Fibroblast of lung (primary cell): ENCODE data around the gene SH3GL1. TPM values are rescaled to one million over a fixed set of nuclear protein-coding genes. Genes with fewer than 3 reads are reported as not detected.

ENCODE experiments used
- DNase-seq, 2 donors: peaks; one replicate each; pipeline versions ENCODE4 v3.0.0 to v3.0.0-alpha.2; 2010; ENCODE audit warnings: low read depth in 2 of 2
- H2AFZ ChIP-seq: 2 replicates; pipeline ENCODE4 v1.5.1; 2012; ENCODE audit warnings: low read length, control low read depth, inconsistent platforms
- H3K27ac ChIP-seq: 2 replicates; pipeline ENCODE4 v1.5.1; 2011; ENCODE audit warnings: low read length, control low read depth; ENCODE audit not compliant: insufficient read depth
- H3K27me3 ChIP-seq: 2 replicates; pipeline ENCODE4 v1.5.1; 2011; ENCODE audit warnings: mild to moderate bottlenecking, low read length; ENCODE audit not compliant: control insufficient read depth, insufficient read depth
- H3K36me3 ChIP-seq: 2 replicates; pipeline ENCODE4 v1.5.1; 2011; ENCODE audit warnings: low read length; ENCODE audit not compliant: control insufficient read depth, insufficient read depth
- H3K4me1 ChIP-seq: 2 replicates; pipeline ENCODE4 v1.5.1; 2011; ENCODE audit warnings: low read length; ENCODE audit not compliant: control insufficient read depth, insufficient read depth; ENCODE audit errors: extremely low read depth
- H3K4me2 ChIP-seq: 2 replicates; pipeline ENCODE4 v1.5.1; 2011; ENCODE audit warnings: low read length, control low read depth; ENCODE audit not compliant: insufficient read depth; ENCODE audit errors: extremely low read depth
- H3K4me3 ChIP-seq, 4 experiments: fragments of 200-600 bp in 1 of 4; sonication (generic) in 1 of 4; replicated peaks in 1 of 4; 2 replicates each; pipeline ENCODE4 v1.5.1; 2011 to 2016; ENCODE audit warnings: low read length in 4 of 4, low read depth in 3 of 4, mild to moderate bottlenecking in 3 of 4, control low read depth in 2 of 4, inconsistent platforms in 1 of 4, mixed read lengths in 1 of 4; ENCODE audit not compliant: insufficient read depth in 1 of 4; ENCODE audit errors: control extremely low read depth in 1 of 4
- H3K79me2 ChIP-seq: 2 replicates; pipeline ENCODE4 v1.5.1; 2012; ENCODE audit warnings: mild to moderate bottlenecking, low read length, inconsistent platforms; ENCODE audit not compliant: control insufficient read depth, insufficient read depth
- H3K9ac ChIP-seq: 2 replicates; pipeline ENCODE4 v1.5.1; 2011; ENCODE audit warnings: mild to moderate bottlenecking, low read length, control low read depth; ENCODE audit not compliant: insufficient read depth
- H3K9me3 ChIP-seq: 2 replicates; pipeline ENCODE4 v1.5.1; 2012; ENCODE audit warnings: low read depth, low read length; ENCODE audit not compliant: control insufficient read depth, insufficient read depth
- H4K20me1 ChIP-seq: 2 replicates; pipeline ENCODE4 v1.5.1; 2011; ENCODE audit warnings: low read length; ENCODE audit not compliant: control insufficient read depth, insufficient read depth; ENCODE audit errors: extremely low read depth
- CTCF ChIP-seq, 2 donors: IDR thresholded peaks in 1 of 2; conservative IDR thresholded peaks in 1 of 2; 1 replicate in 1 of 2; 2 replicates in 1 of 2; pipeline ENCODE4 v1.5.1; 2011 to 2012; ENCODE audit warnings: low read length in 2 of 2, control low read depth in 1 of 2, inconsistent platforms in 1 of 2, low read depth in 1 of 2, mild to moderate bottlenecking in 1 of 2
- EZH2 ChIP-seq: IDR thresholded peaks from 2 replicates; pipeline ENCODE4 v1.5.1; 2012; ENCODE audit warnings: low read length, control low read depth, mild to moderate bottlenecking; ENCODE audit errors: missing control alignments
- polyA plus RNA-seq, 2 donors: library from polyadenylated mRNA; depleted of rRNA in 1 of 2; stranded (reverse) in 1 of 2; unstranded in 1 of 2; fragments of >200 nt; gene quantifications; 2 replicates each; pipeline ENCODE4 v1.2.1, GENCODE V29; 2011 to 2012; ENCODE audit warnings: missing spikeins in 1 of 2
- total RNA-seq: library from RNA; depleted of rRNA; stranded (reverse); fragments of >200 nt; gene quantifications from 2 replicates; pipeline ENCODE4 v1.2.1, GENCODE V29; 2014

The SH3GL1 gene
- total and polyA plus RNA-seq, 2 donors (not counting 1 experiment from before 2014, with no cell fraction given) = 23.9 to 44.9 TPM

GRCh38 chr19:4357921-4358326 lies 42.4 kb downstream of the SH3GL1 start:
- Histone ChIP-seq H3K79me2 (no peaks in the 10 kb centered on the region), H3K4me3 (no peak overlapping the region), H3K4me1 (no peaks in the 10 kb centered on the region), H3K27ac (no peak overlapping the region), H3K9me3 (no peaks in the 10 kb centered on the region), H3K4me2 (no peak overlapping the region), H3K36me3 (peaks cover 36% of the 10 kb centered on the region), H2AFZ (no peak overlapping the region), H4K20me1 (no peaks in the 10 kb centered on the region), H3K9ac (no peak overlapping the region), H3K27me3 (no peaks in the 10 kb centered on the region)
- no peak for TF ChIP-seq CTCF (conservative IDR thresholded peaks at IDR 0.05 in 1 of 2, IDR thresholded peaks at IDR 0.05 in 1 of 2; ENCODE audit: low read depth in 1 of 2, low read length in 2 of 2)
- TF ChIP-seq EZH2 = no peak
- DNase-seq = no peak

- Histone ChIP-seq H3K36me3 (peaks cover 31% of the 10 kb centered on the region), H3K9me3 (no peaks in the 10 kb centered on the region), H3K27ac (no peak overlapping the region), H3K4me2 (no peak overlapping the region), H3K27me3 (no peaks in the 10 kb centered on the region), H3K79me2 (no peaks in the 10 kb centered on the region), H3K4me1 (no peaks in the 10 kb centered on the region), H3K4me3 (no peak overlapping the region), H4K20me1 (no peaks in the 10 kb centered on the region), H3K9ac (no peak overlapping the region), H2AFZ (no peak overlapping the region)
- no peak for TF ChIP-seq EZH2
- no peak for TF ChIP-seq CTCF (conservative IDR thresholded peaks at IDR 0.05 in 1 of 2, IDR thresholded peaks at IDR 0.05 in 1 of 2; ENCODE audit: low read depth in 1 of 2, low read length in 2 of 2)
- no peak for DNase-seq
Measured at GRCh38 chr19:4357095-4357797, 43.1 kb downstream of the SH3GL1 start.

GRCh38 chr19:4354897-4355296 lies 45.5 kb downstream of the SH3GL1 start:
- H3K4me1 ChIP-seq = no peaks in the 10 kb centered on the region
- H3K9me3 ChIP-seq = no peaks in the 10 kb centered on the region
- no peak overlapping the region for H3K4me2 ChIP-seq
- no peak overlapping the region for H3K4me3 ChIP-seq
- H3K9ac ChIP-seq = no peak overlapping the region
- no peaks in the 10 kb centered on the region for H4K20me1 ChIP-seq
- no peaks in the 10 kb centered on the region for H3K79me2 ChIP-seq
- DNase-seq = no peak
- no peak overlapping the region for H2AFZ ChIP-seq
- no peaks in the 10 kb centered on the region for H3K27me3 ChIP-seq
- peaks cover 12% of the 10 kb centered on the region for H3K36me3 ChIP-seq
- no peak for TF ChIP-seq CTCF (conservative IDR thresholded peaks at IDR 0.05 in 1 of 2, IDR thresholded peaks at IDR 0.05 in 1 of 2; ENCODE audit: low read depth in 1 of 2, low read length in 2 of 2)
- no peak overlapping the region for H3K27ac ChIP-seq
